K562 (cell line): Measurements from ENCODE around the gene ZNF629. TPM values are rescaled to one million over a fixed set of nuclear protein-coding genes. Genes with fewer than 3 reads are reported as not detected.

Experiments
- ATAC-seq: fragments of 200-7000 bp; cut with Tn5 transposase; 3 replicates; pipeline ENCODE4 v1.9.1; 2020; ENCODE audit warnings: moderate library complexity
- BruUV-seq: library from RNA; stranded (reverse); fragments of 400-500 nt; replicated peaks from 2 replicates; lab custom pipeline; 2021; lab: Mats Ljungman, UMichigan
- CTCF ChIA-PET: fragments of 300-600 bp; formaldehyde crosslinking; extraction: SDS; loops from one replicate; lab custom pipeline; 2021; ENCODE audit warnings: low intra/inter-chr PET ratio; lab: Yijun Ruan, JAX
- POLR2A ChIA-PET: fragments of 300-600, 350-650 bp; sonication (Branson Sonifier 250); formaldehyde crosslinking; extraction: SDS; loops from one replicate; lab custom pipeline; 2021; ENCODE audit warnings: antibody characterized with exemption, inconsistent platforms; lab: Yijun Ruan, JAX
- DNase-seq, 4 experiments: peaks; one replicate each; pipeline versions ENCODE4 v3.0.0 to v3.0.0-alpha.2; 2011 to 2018; ENCODE audit warnings: low spot score in 3 of 4, mixed read lengths in 3 of 4; ENCODE audit errors: extremely low read depth in 1 of 4
- FAIRE-seq: peaks from 2 replicates; lab custom pipeline; 2011; peaks lifted over from hg19 to GRCh38; lab: Jason Lieb, UNC
- H2AFZ ChIP-seq: 2 replicates; pipeline ENCODE4 v1.6.0; 2011; ENCODE audit warnings: low read depth, low read length, control low read depth, inconsistent platforms
- H3K27ac ChIP-seq: fragments of 200-600 bp; 3 replicates; pipeline ENCODE4 v1.8.0; 2011; ENCODE audit warnings: low read depth, mild to moderate bottlenecking, control low read depth, inconsistent platforms, low read length, moderate library complexity, mixed read lengths; ENCODE audit errors: extremely low read depth
- H3K27me3 ChIP-seq, 2 experiments: fragments of 300-600 bp in 1 of 2; 2 replicates in 1 of 2; 3 replicates in 1 of 2; pipeline versions ENCODE4 v1.6.0 to v1.8.0; 2011; ENCODE audit warnings: inconsistent platforms in 2 of 2, low read length in 2 of 2, mild to moderate bottlenecking in 1 of 2, mixed read lengths in 1 of 2, moderate library complexity in 1 of 2; ENCODE audit not compliant: control insufficient read depth in 2 of 2, insufficient read depth in 2 of 2
- H3K36me3 ChIP-seq: fragments of 300-600 bp; 3 replicates; pipeline ENCODE4 v1.8.0; 2011; ENCODE audit warnings: mild to moderate bottlenecking, low read length, inconsistent platforms; ENCODE audit not compliant: control insufficient read depth, insufficient read depth
- H3K4me1 ChIP-seq, 2 experiments: fragments of 200-600 bp in 1 of 2; replicated peaks in 1 of 2; 2 replicates in 1 of 2; 3 replicates in 1 of 2; pipeline versions ENCODE4 v1.5.1 to v1.8.0; 2011; ENCODE audit warnings: inconsistent platforms in 2 of 2, low read length in 2 of 2, mild to moderate bottlenecking in 1 of 2, mixed read lengths in 1 of 2, moderate library complexity in 1 of 2; ENCODE audit not compliant: control insufficient read depth in 2 of 2, insufficient read depth in 2 of 2
- H3K4me2 ChIP-seq: 2 replicates; pipeline ENCODE4 v1.6.1; 2011; ENCODE audit warnings: low read length, control low read depth, inconsistent platforms, mixed read lengths; ENCODE audit not compliant: insufficient read depth
- H3K4me3 ChIP-seq: fragments of 200-600 bp; sonication (generic), shearing (Covaris generic); 2 replicates; pipeline ENCODE4 v1.5.1; 2016; ENCODE audit warnings: control low read depth, inconsistent platforms
- H3K79me2 ChIP-seq: fragments of 200-600 bp; 3 replicates; pipeline ENCODE4 v1.8.0; 2011; ENCODE audit warnings: low read length, inconsistent platforms; ENCODE audit not compliant: control insufficient read depth, insufficient read depth
- H3K9ac ChIP-seq, 2 experiments: 2 replicates each; pipeline versions ENCODE4 v1.6.0 to v1.6.1; 2011; ENCODE audit warnings: low read depth in 2 of 2, low read length in 2 of 2, control low read depth in 1 of 2, inconsistent platforms in 1 of 2, mild to moderate bottlenecking in 1 of 2, mixed read lengths in 1 of 2; ENCODE audit not compliant: insufficient read depth in 1 of 2
- H3K9me1 ChIP-seq: one replicate; pipeline ENCODE4 v1.6.0; 2011; ENCODE audit warnings: inconsistent platforms, mild to moderate bottlenecking, low read length, moderate library complexity; ENCODE audit not compliant: control insufficient read depth, insufficient read depth
- H3K9me3 ChIP-seq: replicated peaks from 2 replicates; pipeline ENCODE4 v1.5.1; 2011; ENCODE audit warnings: low read depth, low read length, inconsistent platforms; ENCODE audit not compliant: control insufficient read depth, insufficient read depth
- H4K20me1 ChIP-seq: replicated peaks from 2 replicates; pipeline ENCODE4 v1.6.1; 2011; ENCODE audit warnings: low read length, inconsistent platforms, mixed read lengths; ENCODE audit not compliant: control insufficient read depth, insufficient read depth
- ETV1 ChIP-seq: fragments of 450-650 bp; conservative IDR thresholded peaks from 2 replicates; pipeline ENCODE4 v1.6.1; 2016; ENCODE audit warnings: missing genetic modification characterization, control low read depth, low read depth, missing compliant biosample characterization
- HINFP ChIP-seq: fragments of 450-650 bp; conservative IDR thresholded peaks from 2 replicates; pipeline ENCODE4 v1.6.1; 2016; ENCODE audit warnings: missing genetic modification characterization, low read depth, mild to moderate bottlenecking, control low read depth, missing compliant biosample characterization
- RBM22 ChIP-seq: fragments of 200-400 bp; formaldehyde crosslinking; IDR thresholded peaks from 2 replicates; pipeline ENCODE4 v1.6.1; 2018; ENCODE audit warnings: low read length, low read depth; ENCODE audit not compliant: poor library complexity, severe bottlenecking
- RBM39 ChIP-seq: fragments of 200-400 bp; formaldehyde crosslinking; optimal IDR thresholded peaks from 2 replicates; pipeline ENCODE3; 2018; ENCODE audit warnings: low read depth, low read length
- REST ChIP-seq, 2 experiments: fragments of 450-650 bp; formaldehyde crosslinking in 1 of 2; IDR thresholded peaks; 2 replicates each; pipeline versions ENCODE4 v1.4.0 to v1.6.1; 2014 to 2020; ENCODE audit warnings: mild to moderate bottlenecking in 2 of 2, borderline replicate concordance in 1 of 2, low read depth in 1 of 2
- TAF1 ChIP-seq: IDR thresholded peaks from 2 replicates; pipeline ENCODE4 v1.6.1; 2011; ENCODE audit warnings: mild to moderate bottlenecking, low read length, moderate library complexity; ENCODE audit not compliant: insufficient read depth, control insufficient read depth, severe bottlenecking; ENCODE audit errors: extremely low read depth
- ZBTB7A ChIP-seq: IDR thresholded peaks from 2 replicates; pipeline ENCODE4 v1.6.1; 2011; ENCODE audit warnings: low read depth, mild to moderate bottlenecking, low read length, moderate library complexity, borderline replicate concordance; ENCODE audit not compliant: control insufficient read depth
- WGBS: fragments of 100-300 bp; shearing (Covaris generic); methylation state at CpG from one replicate; pipeline ENCODE4 v1.1.6; 2016; ENCODE audit warnings: low coverage, mixed read lengths; ENCODE audit not compliant: insufficient coverage; ENCODE audit errors: missing lambda C conversion rate; 5-methylcytosine and 5-hydroxymethylcytosine counted together
- in situ Hi-C: fragments of 300-500 bp; cut with MboI; formaldehyde crosslinking; loops from 4 replicates; pipeline ENCODE4 v1.15.0; 2018; ENCODE audit warnings: inconsistent platforms, mixed read lengths
- intact Hi-C: fragments of 100-400 bp; cut with micrococcal nuclease; formaldehyde crosslinking; loops from 2 replicates; pipeline ENCODE4 v1.14.2; 2022
- polyA plus RNA-seq, 8 experiments: library from polyadenylated mRNA; depleted of rRNA in 4 of 8; stranded (reverse) in 5 of 8; unstranded in 3 of 8; fragments of >200 nt; fragmentation: Nextera tagmentation in 2 of 8; fragmentation: Illumina TruSeq in 1 of 8; extraction: Ambion mirVana in 2 of 8; extraction: Trizol in 1 of 8; gene quantifications; 2 replicates each; pipeline versions ENCODE4 v1.2.1 to v1.2.3, GENCODE V29; 2011 to 2014; ENCODE audit warnings: inconsistent platforms in 1 of 8, missing spikeins in 1 of 8
- total RNA-seq, 7 experiments: library from RNA; depleted of rRNA in 6 of 7; stranded (reverse); fragments of >200 nt in 6 of 7; fragmentation: Illumina TruSeq in 2 of 7; extraction: Trizol in 2 of 7; gene quantifications; 2 replicates each; pipeline versions ENCODE4 v1.2.1 to v1.2.3, GENCODE V29; 2011 to 2021; ENCODE audit warnings: low replicate concordance in 1 of 7

The ZNF629 gene
- total and polyA plus RNA-seq, 9 of the 15 experiments (the other 6 are each of a cell fraction or from before 2014, with no cell fraction given), result 0.44 to 18.8 (median 7.4) TPM

GRCh38 chr16:30761928-30762902, 24.8 kb downstream of the ZNF629 start, which contains the start of the genes CFAP119 and RNF40:
Gene CFAP119 (minus strand): TSS chr16:30762062. CDS start chr16:30761748, 314 bp downstream.
Gene RNF40 (plus strand): TSS chr16:30762322. CDS start chr16:30762546, 224 bp downstream.
- H3K27me3 ChIP-seq, result no peaks in the 10 kb centered on the region
- ATAC-seq (peak; percentile 94), FAIRE-seq (peak; percentile 100), DNase-seq (peak; percentile 96 to 100 (median 98))
- H3K36me3 ChIP-seq, result peaks cover 75% of the 10 kb centered on the region
- WGBS, result under 1% methylated on average over 57 of the region's 60 CpGs
- peak within 1 kb of the TSS; percentile 87 for H3K27ac ChIP-seq
- H3K4me2 ChIP-seq, result peak within 1 kb of the TSS; percentile 94
- H3K9me1 ChIP-seq, result no peaks in the 10 kb centered on the region
- BruUV-seq, result TSS peak; percentile 68
- intact Hi-C loops (loop anchor here (2.0 to 5.0 kb wide), 3 partner anchors 13 to 161 kb away; partner anchors contain the start of genes FBXL19 and PHKG2), in situ Hi-C loops (no loop called here)
- peak within 1 kb of the TSS; percentile 88 for H3K4me3 ChIP-seq
- H3K9ac ChIP-seq, result peak within 1 kb of the TSS; percentile 96
- POLR2A ChIA-PET, result interaction anchor here (1.0 to 3.7 kb wide), 3 partner anchors 9 to 12 kb away, joined by 5 to 28 read pairs (median 7); no protein-coding TSS in a partner anchor
- no peaks in the 10 kb centered on the region for H3K9me3 ChIP-seq
- CTCF ChIA-PET, result no interaction called here
- H3K79me2 ChIP-seq, result peaks cover 42% of the 10 kb centered on the region
- H2AFZ ChIP-seq, result peak within 1 kb of the TSS; percentile 92
- H3K4me1 ChIP-seq, result peaks cover 19 to 51% of the 10 kb centered on the region in 2 experiments; a peak in 4 of 5 replicates
- H4K20me1 ChIP-seq, result no peaks in the 10 kb centered on the region
- TF ChIP-seq REST (IDR thresholded peaks at IDR 0.05; ENCODE audit: borderline replicate concordance) (peak; percentile 47; the same call in 1 of the 2 replicates), REST (CRISPR knock-in tag; IDR thresholded peaks at IDR 0.05; ENCODE audit: low read depth) (0 out of 2 replicates have a peak, but pooled peaks have one; percentile 14), RBM39 (no peak), TAF1 (peak; percentile 93), HINFP (tag) (peak; percentile 89), RBM22 (peak; percentile 19), ZBTB7A (peak; percentile 88; the same call in 1 of the 2 replicates), ETV1 (peak; percentile 77)
